ENCODE data around the gene SAMSN1. TPM values are rescaled to one million over a fixed set of nuclear protein-coding genes. Genes with fewer than 3 reads are reported as not detected.

The SAMSN1 gene
- total and polyA plus RNA-seq, 2 experiments from 2014 or later = 3.2 to 5.4 TPM

DNA sequence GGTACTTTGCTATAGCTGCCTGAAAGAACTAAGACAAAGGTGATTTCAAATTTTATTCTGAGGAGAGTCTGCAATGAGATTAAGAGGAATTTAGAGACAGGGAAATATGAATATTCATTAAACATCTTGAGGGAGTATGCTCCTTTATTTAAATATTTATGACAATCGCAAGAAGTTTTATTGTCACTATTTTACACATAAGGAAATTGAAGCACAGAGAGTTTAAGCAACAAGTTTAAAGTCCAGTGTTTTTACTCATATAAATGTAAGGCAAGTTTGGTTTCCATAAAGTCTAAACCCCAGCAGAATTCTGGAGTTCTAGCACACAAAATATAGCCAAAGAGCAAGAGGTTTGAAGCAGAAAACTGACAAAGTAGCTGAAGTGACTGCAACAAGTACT is 49.3 kb upstream of the SAMSN1 start (continued):
- TF ChIP-seq, protein P1, sequence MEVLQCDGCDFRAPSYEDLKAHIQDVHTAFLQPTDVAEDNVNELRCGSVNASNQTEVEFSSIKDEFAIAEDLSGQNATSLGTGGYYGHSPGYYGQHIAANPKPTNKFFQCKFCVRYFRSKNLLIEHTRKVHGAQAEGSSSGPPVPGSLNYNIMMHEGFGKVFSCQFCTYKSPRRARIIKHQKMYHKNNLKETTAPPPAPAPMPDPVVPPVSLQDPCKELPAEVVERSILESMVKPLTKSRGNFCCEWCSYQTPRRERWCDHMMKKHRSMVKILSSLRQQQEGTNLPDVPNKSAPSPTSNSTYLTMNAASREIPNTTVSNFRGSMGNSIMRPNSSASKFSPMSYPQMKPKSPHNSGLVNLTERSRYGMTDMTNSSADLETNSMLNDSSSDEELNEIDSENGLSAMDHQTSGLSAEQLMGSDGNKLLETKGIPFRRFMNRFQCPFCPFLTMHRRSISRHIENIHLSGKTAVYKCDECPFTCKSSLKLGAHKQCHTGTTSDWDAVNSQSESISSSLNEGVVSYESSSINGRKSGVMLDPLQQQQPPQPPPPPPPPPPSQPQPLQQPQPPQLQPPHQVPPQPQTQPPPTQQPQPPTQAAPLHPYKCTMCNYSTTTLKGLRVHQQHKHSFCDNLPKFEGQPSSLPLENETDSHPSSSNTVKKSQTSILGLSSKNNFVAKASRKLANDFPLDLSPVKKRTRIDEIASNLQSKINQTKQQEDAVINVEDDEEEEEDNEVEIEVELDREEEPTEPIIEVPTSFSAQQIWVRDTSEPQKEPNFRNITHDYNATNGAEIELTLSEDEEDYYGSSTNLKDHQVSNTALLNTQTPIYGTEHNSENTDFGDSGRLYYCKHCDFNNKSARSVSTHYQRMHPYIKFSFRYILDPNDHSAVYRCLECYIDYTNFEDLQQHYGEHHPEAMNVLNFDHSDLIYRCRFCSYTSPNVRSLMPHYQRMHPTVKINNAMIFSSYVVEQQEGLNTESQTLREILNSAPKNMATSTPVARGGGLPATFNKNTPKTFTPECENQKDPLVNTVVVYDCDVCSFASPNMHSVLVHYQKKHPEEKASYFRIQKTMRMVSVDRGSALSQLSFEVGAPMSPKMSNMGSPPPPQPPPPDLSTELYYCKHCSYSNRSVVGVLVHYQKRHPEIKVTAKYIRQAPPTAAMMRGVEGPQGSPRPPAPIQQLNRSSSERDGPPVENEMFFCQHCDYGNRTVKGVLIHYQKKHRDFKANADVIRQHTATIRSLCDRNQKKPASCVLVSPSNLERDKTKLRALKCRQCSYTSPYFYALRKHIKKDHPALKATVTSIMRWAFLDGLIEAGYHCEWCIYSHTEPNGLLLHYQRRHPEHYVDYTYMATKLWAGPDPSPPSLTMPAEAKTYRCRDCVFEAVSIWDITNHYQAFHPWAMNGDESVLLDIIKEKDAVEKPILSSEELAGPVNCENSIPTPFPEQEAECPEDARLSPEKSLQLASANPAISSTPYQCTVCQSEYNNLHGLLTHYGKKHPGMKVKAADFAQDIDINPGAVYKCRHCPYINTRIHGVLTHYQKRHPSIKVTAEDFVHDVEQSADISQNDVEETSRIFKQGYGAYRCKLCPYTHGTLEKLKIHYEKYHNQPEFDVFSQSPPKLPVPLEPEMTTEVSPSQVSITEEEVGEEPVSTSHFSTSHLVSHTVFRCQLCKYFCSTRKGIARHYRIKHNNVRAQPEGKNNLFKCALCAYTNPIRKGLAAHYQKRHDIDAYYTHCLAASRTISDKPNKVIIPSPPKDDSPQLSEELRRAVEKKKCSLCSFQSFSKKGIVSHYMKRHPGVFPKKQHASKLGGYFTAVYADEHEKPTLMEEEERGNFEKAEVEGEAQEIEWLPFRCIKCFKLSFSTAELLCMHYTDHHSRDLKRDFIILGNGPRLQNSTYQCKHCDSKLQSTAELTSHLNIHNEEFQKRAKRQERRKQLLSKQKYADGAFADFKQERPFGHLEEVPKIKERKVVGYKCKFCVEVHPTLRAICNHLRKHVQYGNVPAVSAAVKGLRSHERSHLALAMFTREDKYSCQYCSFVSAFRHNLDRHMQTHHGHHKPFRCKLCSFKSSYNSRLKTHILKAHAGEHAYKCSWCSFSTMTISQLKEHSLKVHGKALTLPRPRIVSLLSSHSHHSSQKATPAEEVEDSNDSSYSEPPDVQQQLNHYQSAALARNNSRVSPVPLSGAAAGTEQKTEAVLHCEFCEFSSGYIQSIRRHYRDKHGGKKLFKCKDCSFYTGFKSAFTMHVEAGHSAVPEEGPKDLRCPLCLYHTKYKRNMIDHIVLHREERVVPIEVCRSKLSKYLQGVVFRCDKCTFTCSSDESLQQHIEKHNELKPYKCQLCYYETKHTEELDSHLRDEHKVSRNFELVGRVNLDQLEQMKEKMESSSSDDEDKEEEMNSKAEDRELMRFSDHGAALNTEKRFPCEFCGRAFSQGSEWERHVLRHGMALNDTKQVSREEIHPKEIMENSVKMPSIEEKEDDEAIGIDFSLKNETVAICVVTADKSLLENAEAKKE (CRISPR knock-in tag; IDR thresholded peaks at IDR 0.05) = no peak

DNA sequence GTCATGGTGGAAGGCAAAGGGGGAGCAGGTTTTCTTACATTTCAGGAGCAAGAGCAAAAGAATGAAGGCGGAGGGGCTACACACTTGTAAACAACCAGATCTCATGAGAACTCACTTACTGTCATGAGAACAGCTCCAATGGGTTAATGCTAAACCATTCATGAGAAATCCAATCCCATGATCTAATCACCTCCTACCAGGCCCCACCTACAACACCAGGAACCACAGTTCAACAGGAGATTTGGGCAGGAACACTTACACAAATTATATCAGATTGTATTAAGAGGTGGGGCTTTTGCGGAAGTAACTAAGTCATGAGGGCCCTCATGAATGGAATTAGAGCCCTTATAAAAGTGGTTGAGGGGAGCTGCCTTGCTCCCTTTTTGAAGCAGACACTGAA is 48.9 kb upstream of the SAMSN1 start:
- Histone ChIP-seq H3K4me3 (no peak overlapping the region), H3F3A (replicated peaks; ENCODE audit: low read depth) (no peaks in the 10 kb centered on the region), H3K27me3 (ENCODE audit: insufficient read depth) (no peaks in the 10 kb centered on the region), H3K9me2 (ENCODE audit: insufficient read depth) (0 out of 2 replicates have a peak, but pooled peaks cover 8% of the 10 kb centered on the region), H3K79me2 (replicated peaks; ENCODE audit: insufficient read depth) (no peaks in the 10 kb centered on the region), H3K4me1 (ENCODE audit: insufficient read depth) (no peaks in the 10 kb centered on the region), H3K36me3 (ENCODE audit: insufficient read depth) (peaks cover 4% of the 10 kb centered on the region; the same call in 1 of the 2 replicates), H3K4me2 (no peak overlapping the region), H3K27ac (ENCODE audit: low read depth) (no peak overlapping the region), H4K20me1 (replicated peaks; ENCODE audit: insufficient read depth) (no peaks in the 10 kb centered on the region), H2AFZ (no peak overlapping the region)
- DNase-seq (ENCODE audit: low spot score) = no peak
- peaks cover 3% of the 10 kb centered on the region; the same call in 1 of the 3 replicates for H3K4me1 Mint-ChIP-seq
- H3K4me3 Mint-ChIP-seq = no peak overlapping the region
- peaks cover 30% of the 10 kb centered on the region for H3K36me3 Mint-ChIP-seq (ENCODE audit: low read depth)
- no peak for ATAC-seq
- no peak overlapping the region for H3K27ac Mint-ChIP-seq
- peaks cover 1% of the 10 kb centered on the region for H3K27me3 Mint-ChIP-seq (ENCODE audit: insufficient read depth, low read depth, poor library complexity)
- peaks cover 23% of the 10 kb centered on the region for H3K9me3 Mint-ChIP-seq
- TF ChIP-seq STAT1 (IDR thresholded peaks at IDR 0.05; ENCODE audit: unreplicated experiment) (no peak), NANOG (IDR thresholded peaks at IDR 0.05; ENCODE audit: borderline replicate concordance) (no peak), EZH2 (IDR thresholded peaks at IDR 0.05; ENCODE audit: low read depth, unreplicated experiment) (no peak), ZNF114 (CRISPR knock-in tag; IDR thresholded peaks at IDR 0.05) (no peak)
- TF ChIP-seq, protein P1 (CRISPR knock-in tag; IDR thresholded peaks at IDR 0.05) = no peak
- TF ChIP-seq, protein P2, sequence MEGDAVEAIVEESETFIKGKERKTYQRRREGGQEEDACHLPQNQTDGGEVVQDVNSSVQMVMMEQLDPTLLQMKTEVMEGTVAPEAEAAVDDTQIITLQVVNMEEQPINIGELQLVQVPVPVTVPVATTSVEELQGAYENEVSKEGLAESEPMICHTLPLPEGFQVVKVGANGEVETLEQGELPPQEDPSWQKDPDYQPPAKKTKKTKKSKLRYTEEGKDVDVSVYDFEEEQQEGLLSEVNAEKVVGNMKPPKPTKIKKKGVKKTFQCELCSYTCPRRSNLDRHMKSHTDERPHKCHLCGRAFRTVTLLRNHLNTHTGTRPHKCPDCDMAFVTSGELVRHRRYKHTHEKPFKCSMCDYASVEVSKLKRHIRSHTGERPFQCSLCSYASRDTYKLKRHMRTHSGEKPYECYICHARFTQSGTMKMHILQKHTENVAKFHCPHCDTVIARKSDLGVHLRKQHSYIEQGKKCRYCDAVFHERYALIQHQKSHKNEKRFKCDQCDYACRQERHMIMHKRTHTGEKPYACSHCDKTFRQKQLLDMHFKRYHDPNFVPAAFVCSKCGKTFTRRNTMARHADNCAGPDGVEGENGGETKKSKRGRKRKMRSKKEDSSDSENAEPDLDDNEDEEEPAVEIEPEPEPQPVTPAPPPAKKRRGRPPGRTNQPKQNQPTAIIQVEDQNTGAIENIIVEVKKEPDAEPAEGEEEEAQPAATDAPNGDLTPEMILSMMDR (conservative IDR thresholded peaks at IDR 0.05; ENCODE audit: low read depth in 2 of 2) = no peak
